Embryonic facial prominence (tissue), 1 donor: ENCODE measurements around the gene AQP12A.

Experiments
- DNase-seq: peaks from one replicate; pipeline ENCODE4 v3.0.0-alpha.2; 2016; ENCODE audit errors: extremely low spot score

AQP12A gene

GRCh38 chr2:240722376-240722775, 30.7 kb downstream of the AQP12A start:
- DNase-seq = no peak

DNA sequence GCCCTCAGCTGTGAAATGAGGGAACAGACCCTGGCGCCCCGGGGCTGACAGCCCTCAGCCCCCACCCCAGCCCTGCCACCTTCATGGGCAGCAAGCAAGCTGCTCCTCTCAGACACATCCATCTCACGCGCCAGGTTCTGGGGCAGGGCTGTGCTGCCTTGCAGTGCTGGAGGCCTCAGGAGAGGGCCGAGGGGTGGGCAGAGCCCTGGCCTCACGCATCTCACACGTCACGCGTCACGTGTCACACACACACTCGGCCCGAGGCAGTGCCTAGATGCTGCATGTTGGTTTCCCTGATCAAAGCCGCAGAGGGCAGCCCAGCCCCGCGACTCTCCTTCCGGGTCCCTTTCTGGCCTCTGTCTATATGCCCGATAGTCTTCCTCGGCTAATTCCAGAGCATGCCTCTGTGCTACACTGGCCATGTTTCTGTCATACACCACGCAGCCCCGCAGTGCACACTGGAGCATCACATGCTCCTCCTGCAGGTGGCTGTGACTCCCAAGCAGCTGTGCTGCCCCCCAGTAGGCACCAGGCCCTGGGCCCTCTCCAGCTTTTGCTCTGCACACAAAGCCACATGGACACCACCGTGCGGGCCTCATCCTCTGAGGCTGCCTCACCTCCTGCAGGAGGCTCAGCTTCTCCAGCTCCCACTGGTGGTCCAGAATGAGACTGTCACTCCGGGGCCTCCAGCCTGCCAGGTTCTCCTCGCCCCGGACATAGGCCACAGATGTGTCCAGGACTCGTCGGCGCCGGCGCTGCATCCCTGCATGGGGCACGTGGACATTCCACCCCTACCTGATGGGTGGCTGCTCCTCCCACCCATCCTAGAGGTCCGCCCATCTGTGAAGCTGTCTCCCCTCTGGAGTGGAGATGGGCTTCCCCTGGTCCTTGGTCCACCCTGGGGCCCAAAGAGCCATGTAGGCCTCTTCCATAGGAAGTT, 31.4 kb downstream of the AQP12A start:
- DNase-seq = no peak

DNA sequence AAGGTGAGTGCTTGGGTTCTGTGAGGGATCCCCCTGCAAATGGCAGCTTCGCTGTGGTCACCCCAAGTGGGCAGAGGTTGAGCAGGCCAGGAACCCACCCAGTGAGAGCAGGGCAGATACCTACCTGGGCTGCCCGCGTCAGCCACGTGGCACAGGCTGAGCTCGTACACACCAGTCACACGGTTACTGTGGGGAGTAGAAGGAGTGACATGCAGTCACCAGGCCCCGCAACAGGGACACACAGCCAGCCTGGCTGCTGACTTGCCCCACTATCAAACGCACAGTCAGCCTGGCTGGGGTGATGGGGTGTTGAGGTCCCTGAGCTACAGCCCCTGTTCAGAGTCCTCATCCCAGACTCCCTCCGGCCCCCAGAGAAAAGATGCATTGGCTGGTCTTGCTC, 32.2 kb downstream of the AQP12A start:
- no peak for DNase-seq

DNA sequence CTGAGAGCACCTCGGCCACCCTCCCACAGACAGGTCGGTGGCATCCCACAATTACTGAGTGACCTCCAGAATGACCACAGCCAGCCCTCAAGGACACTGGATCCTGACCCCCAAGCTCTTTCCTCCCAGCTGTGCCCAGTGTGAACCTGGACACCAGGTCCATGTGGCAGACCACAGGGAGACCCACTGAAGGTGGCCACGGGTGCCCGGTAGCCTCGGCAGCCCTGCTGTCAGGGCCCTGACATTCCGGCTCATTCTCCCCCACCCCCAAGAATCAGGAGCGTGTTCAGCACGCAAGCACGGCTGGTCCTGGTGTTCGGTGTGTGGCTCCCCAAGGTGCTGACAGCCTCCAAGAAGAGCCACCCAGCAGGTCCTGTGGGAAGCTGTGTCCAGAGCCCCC, 32.8 kb downstream of the AQP12A start:
- DNase-seq = no peak

DNA sequence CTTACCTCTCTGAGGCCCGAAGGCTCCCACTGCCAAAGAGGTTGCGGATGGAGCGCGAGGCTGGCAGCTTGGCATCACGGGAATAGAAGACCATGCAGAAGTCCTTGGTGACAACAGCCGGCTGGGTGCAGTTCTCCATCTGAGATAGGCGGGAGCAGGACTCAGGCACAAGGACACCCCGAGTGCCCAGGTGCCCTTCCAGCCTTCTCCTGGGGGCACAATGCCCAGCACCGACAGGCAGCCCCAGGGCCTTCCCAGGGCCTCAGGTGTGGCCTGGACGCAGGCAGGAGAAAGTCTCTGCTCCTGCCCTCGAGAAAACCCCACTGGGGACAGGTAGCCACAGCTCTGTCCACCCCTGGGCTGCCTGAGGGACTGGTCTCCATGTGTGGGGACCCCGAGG, 33.6 kb downstream of the AQP12A start:
- no peak for DNase-seq

- no peak for DNase-seq
Observed at GRCh38 chr2:240725671-240726070, 34.0 kb downstream of the AQP12A start.

GRCh38 chr2:240726876-240727275, 35.2 kb downstream of the AQP12A start:
- no peak for DNase-seq

- DNase-seq = no peak
Observed at GRCh38 chr2:240727439-240727838, 35.8 kb downstream of the AQP12A start.

DNA sequence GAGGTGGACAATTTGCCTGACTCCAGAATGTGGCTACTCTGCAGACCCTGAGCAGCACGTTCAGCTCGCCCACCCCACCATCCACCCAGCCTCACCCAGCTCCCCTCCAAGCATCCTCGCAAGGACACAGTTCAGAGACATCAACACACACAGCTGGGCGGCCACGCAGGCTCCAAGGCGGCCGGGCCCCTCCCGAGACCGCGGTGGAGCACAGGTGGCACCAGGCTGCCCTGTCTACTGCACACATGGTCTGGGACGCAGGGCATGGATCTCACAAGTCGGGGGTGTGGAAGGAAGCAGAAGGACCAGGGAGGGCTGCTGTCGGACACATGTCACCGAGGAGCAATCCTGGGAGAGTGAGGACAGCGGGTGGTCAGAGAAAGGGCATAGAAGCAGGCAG, 36.2 kb downstream of the AQP12A start:
- DNase-seq = no peak

DNA sequence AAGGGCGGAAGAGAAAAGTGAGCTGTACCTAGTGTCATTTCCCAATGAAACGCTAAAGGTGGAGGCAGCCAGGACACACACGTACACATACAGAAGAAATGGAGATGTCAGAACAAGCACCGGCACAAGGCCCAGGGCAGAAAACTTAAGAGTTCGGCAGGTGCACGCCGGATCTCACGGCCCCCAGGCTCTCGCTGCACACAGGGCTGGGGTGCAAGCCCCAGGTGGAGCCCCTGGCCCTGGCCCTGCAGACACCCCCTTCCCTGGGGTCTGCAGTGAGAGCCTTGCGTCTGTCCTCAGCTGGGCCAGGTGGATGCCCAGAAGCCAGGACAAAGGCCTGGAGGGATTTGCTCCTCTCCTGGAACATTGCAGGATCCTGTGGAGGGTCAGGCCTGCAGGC, 36.7 kb downstream of the AQP12A start:
- no peak for DNase-seq

DNA sequence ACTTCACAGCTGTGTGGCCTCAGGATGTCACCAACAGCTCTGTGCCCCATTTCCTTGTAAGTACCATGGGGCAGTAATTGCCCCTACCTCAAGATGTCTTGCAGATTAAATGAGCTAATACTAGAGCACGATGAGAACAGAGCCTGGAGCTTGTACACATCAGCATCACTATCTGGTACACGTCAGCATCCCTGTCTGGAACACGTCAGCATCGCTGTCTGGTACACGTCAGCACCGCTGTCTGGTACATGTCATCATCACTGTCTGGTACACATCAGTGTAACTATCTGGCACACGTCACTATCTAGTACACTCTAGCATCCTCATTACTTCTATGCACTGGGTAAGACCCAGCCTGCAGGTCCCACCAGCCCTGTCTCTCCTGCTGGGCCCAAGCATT, 37.2 kb downstream of the AQP12A start:
- DNase-seq = no peak

DNA sequence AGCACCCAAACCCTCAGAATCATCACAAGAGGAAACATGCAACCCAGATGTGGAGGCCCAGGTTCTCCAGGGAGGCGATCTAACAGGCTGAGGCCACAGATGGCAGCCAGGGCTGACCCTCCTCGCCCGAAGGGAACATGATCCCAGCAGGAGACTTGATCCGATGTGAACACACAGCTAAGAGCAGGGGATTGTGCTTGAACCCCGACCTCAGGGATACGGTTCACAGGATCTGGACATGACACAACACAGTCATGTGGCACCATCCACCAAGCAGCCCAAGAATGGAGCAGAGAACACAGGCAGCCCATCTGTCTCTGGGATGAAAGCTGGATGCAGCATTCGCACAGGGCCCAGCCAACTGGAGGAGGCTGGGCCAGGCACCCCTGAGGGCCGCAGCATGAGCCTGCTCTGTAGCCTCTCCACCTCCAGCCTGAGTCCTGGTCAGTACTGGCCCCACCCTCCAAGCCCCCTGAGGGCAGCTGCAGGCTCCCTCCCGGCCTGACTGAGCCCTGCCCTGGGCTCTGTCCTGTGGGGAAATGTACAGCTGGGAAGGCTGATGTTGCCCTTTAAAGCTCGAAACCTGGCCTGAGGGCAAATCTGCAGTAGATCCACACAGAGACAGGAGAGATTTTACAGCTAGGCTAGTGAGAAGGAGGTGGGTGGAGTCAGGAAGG, 39.0 kb downstream of the AQP12A start:
- no peak for DNase-seq

DNA sequence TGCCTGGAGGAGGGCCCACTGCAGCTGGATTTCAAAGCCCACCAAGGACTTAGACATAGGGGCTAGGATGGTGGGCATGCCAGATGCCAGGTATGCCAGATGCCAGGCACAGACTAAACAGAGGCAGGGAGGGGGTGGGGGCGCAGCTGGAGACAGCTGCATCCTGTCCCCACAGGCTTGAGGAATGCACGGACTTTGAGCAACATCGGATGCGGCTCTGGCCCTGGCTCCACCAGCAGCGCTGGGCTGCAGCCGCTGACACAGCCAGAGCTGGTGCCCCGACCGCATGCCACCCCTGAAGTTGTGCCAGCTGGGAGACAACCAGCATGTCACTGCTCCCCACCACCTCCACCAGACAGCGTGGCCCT, 39.5 kb downstream of the AQP12A start:
- no peak for DNase-seq

DNA sequence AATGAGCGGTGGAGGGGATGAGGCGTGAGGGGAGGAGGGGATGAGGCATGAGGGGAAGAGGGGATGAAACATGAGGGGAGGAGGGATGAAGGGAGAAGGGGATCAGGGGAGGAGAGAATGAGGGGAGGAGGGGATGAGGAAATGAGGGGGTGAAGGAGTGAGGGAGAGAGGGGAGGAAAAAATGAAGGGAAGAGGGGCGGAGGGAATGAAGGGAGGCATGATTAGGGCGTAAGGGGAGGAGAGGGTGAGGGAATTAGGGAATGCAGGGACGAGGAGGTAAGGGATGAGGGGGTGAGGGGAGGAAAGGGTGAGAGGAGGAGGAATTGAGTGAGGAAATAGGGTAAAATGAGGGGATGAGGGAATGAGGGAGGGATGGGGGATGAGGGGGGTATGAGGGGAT, 40.5 kb downstream of the AQP12A start:
- DNase-seq = no peak

- DNase-seq = no peak
Observed at GRCh38 chr2:240732911-240733622, 41.4 kb downstream of the AQP12A start.

GRCh38 chr2:240733803-240734495, 42.3 kb downstream of the AQP12A start:
- DNase-seq = no peak

DNA sequence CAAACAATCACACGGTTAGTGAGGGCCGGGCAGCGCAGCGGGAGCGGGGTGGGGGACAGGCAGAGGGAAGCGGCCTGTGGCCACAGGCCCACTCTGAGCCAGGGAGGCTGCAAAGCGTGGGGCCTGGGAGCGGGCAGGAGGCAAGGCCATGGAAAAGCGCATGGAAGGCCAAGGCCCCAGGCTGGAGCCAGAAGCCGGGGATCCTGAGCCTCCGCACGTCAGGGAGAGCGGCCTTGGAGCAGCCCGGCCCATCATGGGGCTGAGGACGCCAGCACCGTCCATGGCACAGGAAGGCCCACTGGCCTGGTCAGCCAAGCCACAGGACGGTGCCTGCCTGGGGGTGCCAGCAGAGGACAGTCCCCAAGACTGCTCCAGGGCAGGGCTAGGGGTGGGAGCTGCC, 43.1 kb downstream of the AQP12A start:
- DNase-seq = no peak

DNA sequence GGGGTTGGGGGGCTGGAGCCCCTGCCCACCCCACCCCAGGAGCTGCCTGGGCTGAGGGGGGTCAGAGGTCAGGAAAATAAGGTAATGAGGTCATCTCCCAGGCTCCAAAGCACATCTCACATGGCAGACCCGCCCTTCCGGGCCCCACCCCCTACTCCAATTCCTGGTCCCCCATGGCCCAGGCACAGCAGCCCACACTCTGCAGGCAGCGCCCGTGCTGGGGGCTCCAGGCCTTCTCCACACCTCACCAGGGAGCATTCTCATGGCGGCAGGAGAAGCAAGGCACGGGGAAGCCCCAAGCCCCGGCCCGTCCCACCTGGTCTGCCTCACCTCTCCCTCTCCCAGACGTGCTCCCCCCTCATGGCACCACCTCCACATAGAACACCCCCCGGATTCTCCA, 43.8 kb downstream of the AQP12A start:
- no peak for DNase-seq

DNA sequence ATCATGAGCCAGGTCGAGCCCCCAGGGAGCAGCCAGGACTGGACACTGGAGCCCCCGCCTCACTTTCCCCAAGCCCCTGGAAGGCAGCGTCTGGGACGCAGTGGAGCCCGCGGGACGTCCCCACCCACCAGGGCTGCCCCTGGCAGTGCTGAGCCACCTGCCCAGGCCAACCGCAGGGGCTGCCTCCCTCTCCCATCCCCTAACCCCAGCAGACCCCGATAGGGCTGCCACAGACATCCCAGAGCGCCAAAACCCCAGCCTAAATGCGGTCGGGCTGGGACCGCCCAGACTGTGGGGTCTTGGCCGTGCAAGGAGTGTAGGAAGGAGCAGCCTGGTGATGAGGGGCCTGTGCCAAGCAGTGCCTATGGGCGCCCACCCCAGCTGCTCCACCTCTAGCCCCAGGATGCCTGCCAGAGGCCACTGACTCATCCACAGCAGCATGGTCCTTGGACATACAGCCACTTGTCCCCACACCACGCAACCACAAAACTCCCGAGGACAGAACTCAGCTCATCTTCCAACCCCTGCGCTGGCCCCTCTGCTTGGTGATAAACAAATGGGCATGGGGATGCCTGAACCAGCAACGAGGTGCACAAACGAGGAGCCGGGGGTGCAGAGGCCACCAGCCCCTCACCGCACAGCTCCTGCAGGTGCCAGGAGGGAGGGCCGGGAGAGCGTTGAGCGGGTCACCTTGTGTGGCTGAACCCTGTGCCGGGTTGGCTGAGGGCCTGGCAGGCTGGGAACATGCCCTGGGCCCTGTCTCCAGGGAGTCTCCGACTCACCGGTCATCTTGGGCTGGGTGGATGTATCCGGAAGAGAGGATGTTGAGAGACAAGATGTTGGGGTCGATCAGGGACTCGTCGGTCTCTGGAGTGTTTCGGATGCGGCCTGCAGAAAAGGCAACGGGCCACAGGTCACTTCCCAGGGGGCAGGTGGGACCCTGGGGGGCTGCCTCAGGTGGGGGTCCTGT, 44.9 kb downstream of the AQP12A start:
- DNase-seq = no peak

DNA sequence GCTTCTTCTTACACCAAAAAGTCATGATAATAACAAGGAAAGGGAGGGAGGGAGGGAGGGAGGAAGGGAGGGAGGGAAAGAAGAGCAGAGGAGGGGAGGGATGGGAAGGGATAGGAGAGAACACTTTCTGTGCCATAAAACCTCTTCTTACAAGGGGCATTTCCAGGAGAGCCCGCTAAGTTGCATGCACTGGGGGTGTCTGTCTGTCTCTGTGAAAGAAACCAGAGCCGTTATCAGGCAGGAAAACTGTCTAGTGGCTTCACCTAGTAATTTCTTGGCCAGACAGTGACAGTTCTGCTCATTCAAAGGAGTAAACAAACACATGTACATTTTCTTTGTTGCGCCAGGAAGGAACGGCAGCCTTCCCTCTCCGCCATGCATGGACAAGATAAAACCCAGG, 45.8 kb downstream of the AQP12A start:
- DNase-seq = no peak

GRCh38 chr2:240737958-240738357, 46.3 kb downstream of the AQP12A start:
- no peak for DNase-seq
